Measurements from ENCODE around the gene LPIN1.

The LPIN1 gene

DNA sequence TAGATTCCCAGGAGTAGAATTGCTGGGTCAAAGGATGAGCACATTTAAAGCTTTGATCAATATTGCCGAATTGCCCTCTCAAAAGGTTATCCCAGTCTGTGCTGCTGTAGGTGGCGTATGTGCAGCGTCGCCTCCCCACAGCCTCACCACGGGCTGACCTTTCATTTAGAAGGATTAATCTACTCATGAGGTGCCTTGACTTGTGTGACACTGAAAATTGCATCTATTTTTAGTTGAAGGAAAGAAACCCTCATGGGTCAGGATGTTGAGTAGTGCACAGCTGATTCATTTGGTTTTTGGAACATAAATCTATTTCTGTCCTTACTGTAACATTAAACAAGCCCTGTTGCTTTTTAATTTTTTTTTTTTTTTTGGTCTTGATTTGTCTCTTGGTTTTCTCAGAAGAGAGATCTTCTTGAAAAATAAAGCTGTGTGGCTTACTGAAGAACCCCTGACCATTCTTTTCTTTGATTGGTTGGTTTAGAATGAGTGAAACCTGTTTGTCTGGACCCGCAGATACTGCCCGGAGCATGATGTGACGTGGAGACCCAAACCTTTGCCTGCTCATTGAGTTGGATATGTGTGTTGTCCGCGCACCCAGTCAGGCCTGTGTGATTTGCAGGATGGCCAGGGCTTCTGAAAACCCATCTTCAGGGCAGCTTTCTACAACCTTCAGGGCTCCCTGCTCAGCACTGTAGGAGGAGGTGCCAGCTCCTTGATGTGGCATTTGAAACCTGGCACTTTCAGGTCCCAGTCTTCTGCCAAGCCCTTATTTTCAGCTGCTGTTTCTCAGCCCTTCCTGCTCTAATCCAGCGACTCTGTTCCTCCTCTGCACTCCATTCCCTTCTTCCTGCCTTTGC, 61.0 kb downstream of the LPIN1 start:
- Histone ChIP-seq H3K4me3 (ENCODE audit: low read depth, low read length) (no peak overlapping the region), H3K27me3 (ENCODE audit: insufficient read depth, low read depth, severe bottlenecking) (no peaks in the 10 kb centered on the region), H3K36me3 (peaks cover 77% of the 10 kb centered on the region), H3K27ac (no peak overlapping the region), H3K9me3 (ENCODE audit: severe bottlenecking) (no peaks in the 10 kb centered on the region)
- DNase-seq = no peak
- TF ChIP-seq, protein P1, sequence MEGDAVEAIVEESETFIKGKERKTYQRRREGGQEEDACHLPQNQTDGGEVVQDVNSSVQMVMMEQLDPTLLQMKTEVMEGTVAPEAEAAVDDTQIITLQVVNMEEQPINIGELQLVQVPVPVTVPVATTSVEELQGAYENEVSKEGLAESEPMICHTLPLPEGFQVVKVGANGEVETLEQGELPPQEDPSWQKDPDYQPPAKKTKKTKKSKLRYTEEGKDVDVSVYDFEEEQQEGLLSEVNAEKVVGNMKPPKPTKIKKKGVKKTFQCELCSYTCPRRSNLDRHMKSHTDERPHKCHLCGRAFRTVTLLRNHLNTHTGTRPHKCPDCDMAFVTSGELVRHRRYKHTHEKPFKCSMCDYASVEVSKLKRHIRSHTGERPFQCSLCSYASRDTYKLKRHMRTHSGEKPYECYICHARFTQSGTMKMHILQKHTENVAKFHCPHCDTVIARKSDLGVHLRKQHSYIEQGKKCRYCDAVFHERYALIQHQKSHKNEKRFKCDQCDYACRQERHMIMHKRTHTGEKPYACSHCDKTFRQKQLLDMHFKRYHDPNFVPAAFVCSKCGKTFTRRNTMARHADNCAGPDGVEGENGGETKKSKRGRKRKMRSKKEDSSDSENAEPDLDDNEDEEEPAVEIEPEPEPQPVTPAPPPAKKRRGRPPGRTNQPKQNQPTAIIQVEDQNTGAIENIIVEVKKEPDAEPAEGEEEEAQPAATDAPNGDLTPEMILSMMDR (IDR thresholded peaks at IDR 0.05; ENCODE audit: low read depth, low read length) = no peak

DNA sequence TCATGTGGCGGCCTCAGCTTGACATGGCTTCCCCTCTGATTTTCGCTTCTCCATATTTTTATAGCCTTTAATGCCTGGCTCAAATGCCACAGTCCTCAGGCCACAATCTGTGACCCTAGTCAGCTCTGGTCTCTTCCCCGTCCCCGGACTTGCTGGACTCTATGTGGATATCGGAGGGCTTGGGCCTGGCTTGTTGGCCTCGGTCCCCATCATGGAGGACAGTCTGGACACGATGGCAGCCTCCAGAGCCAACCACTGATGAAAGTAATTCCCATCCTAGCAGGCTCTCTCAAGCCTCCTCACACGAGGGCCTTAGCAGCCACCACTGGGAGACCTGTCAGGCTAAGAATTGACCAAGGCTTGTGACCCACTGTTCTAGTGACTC, 61.6 kb downstream of the LPIN1 start:
- no peak overlapping the region for H3K27ac ChIP-seq
- H3K36me3 ChIP-seq = peaks cover 75% of the 10 kb centered on the region
- DNase-seq = no peak
- TF ChIP-seq, protein P1 (IDR thresholded peaks at IDR 0.05; ENCODE audit: low read depth, low read length) = no peak
- no peaks in the 10 kb centered on the region for H3K9me3 ChIP-seq (ENCODE audit: severe bottlenecking)
- no peak overlapping the region for H3K4me3 ChIP-seq (ENCODE audit: low read depth, low read length)
- no peaks in the 10 kb centered on the region for H3K27me3 ChIP-seq (ENCODE audit: insufficient read depth, low read depth, severe bottlenecking)

DNA sequence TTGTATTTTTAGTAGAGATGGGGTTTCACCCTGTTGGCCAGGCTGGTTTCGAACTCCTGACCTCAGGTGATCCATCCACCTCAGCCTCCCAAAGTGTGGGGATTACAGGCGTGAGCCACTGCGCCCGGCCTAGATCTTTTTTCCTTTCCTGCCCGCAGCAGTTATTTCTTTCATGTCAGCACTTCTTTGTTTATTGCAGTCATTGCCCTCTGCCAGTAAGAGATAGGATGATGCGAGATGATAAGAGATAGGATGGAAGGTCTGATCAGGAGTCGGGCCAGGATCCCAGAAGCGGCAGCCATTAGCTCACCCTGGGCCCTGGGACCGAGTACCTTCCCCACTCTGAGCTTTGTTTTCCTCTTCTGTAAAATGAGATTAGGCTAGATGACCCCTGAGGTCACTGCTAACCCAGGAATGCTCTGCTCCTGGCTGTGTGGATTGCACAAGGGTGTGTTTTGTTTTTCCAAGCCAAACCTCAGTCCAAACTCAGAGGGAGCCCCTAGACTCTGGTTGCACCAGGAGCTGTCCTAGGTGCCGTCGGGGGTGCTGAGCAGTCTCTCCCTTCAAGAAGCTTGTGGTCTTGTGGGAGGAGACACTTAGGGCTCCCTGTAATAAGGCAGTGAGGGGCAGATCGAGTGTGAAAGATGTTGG, 63.3 kb downstream of the LPIN1 start:
- no peak for DNase-seq
- Histone ChIP-seq H3K4me3 (ENCODE audit: low read depth, low read length) (no peak overlapping the region), H3K27me3 (ENCODE audit: insufficient read depth, low read depth, severe bottlenecking) (no peaks in the 10 kb centered on the region), H3K9me3 (ENCODE audit: severe bottlenecking) (no peaks in the 10 kb centered on the region), H3K27ac (no peak overlapping the region), H3K36me3 (peaks cover 70% of the 10 kb centered on the region)
- TF ChIP-seq, protein P1 (IDR thresholded peaks at IDR 0.05; ENCODE audit: low read depth, low read length) = no peak

DNA sequence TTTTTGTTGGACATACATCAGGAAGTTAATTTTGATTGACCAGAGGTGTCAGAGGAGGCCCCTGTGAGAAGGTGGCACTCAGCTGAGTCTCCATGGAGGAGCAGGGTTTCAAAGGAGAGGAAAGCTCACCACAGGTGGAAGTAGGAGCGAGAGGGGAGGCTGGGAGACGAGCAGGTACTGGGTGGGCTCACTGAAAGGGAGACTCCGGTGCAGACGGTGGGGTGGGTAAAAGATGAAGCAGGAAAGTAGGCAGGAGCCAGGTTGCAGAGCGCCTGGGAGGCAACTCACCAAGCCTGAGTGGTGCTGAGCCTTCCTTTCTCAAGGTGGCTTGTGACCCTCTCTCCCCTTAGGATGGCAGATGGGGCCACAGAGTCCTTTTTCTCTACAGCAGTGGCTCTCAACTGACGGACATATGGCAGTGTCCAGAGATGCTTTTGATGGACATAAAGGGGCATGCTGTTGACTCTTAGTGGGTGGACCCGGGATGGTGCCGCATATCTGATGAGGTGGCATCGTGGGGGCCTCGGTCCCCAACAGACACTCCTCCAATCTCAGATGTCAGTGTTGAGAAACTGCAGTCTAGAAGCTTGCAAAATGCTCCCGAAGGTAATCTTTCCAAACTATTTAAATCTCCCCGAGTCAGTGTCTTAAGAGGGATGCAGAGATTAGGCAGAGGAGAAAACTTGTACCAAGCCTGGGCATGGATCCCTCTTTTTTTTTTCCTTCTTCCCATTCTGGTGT, 64.0 kb downstream of the LPIN1 start:
- Histone ChIP-seq H3K27ac (no peak overlapping the region), H3K36me3 (peaks cover 70% of the 10 kb centered on the region)
- TF ChIP-seq, protein P1 (IDR thresholded peaks at IDR 0.05; ENCODE audit: low read depth, low read length) = no peak

DNA sequence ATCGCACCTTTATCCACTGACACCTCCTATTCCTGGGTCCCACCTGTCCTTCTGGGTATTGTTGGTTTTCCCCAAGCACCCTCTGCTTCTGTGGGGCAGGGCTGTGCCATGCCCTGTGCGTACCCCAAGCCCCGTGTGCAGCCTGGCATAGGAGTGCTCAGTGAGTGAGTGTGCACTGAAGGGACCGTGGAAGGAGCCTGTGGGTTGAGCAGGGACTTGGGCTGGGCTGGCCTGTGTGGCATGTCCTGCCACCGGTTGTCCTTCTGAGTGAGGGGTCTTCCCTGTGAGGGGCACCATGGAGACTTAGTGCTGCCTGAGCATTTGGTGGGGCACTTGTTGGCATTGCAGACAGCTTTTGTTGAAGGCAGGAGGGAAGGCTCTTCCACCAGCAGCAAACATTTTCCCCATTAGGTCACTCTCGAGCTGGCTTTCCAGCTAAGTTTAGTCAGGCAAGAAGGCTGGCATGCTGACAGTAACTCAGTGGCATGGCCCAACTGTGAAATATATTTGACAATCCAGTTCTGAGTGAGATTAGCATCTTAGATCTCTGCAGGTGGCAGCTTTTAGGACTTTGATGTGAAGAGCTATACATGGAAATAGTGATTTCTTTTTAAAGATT, 64.7 kb downstream of the LPIN1 start:
- no peaks in the 10 kb centered on the region for H3K9me3 ChIP-seq (ENCODE audit: severe bottlenecking)
- H3K4me3 ChIP-seq (ENCODE audit: low read depth, low read length) = no peak overlapping the region
- no peak overlapping the region for H3K27ac ChIP-seq
- TF ChIP-seq, protein P1 (IDR thresholded peaks at IDR 0.05; ENCODE audit: low read depth, low read length) = no peak
- H3K36me3 ChIP-seq = peaks cover 70% of the 10 kb centered on the region
- no peaks in the 10 kb centered on the region for H3K27me3 ChIP-seq (ENCODE audit: insufficient read depth, low read depth, severe bottlenecking)
- DNase-seq = no peak

More for the DNA sequence above, 64.0 kb downstream of the LPIN1 start:
- DNase-seq = no peak
- Histone ChIP-seq H3K9me3 (ENCODE audit: severe bottlenecking) (no peaks in the 10 kb centered on the region), H3K4me3 (ENCODE audit: low read depth, low read length) (no peak overlapping the region), H3K27me3 (ENCODE audit: insufficient read depth, low read depth, severe bottlenecking) (no peaks in the 10 kb centered on the region)
